ENCODE results near the gene SEMA4D.

The SEMA4D gene

GRCh38 chr9:89404074-89404473 lies 93.8 kb downstream of the SEMA4D start:
- ChIA-PET POLR2A (no interaction called here), CTCF (interaction anchor here (0.8 to 5.5 kb wide), 2 partner anchors 13 to 145 kb away, joined by 3 to 28 read pairs; no protein-coding TSS in a partner anchor)
- DNase-seq (ENCODE audit: extremely low spot score), result no peak

GRCh38 chr9:89402695-89403427 lies 95.1 kb downstream of the SEMA4D start:
- TF ChIP-seq, protein P1, sequence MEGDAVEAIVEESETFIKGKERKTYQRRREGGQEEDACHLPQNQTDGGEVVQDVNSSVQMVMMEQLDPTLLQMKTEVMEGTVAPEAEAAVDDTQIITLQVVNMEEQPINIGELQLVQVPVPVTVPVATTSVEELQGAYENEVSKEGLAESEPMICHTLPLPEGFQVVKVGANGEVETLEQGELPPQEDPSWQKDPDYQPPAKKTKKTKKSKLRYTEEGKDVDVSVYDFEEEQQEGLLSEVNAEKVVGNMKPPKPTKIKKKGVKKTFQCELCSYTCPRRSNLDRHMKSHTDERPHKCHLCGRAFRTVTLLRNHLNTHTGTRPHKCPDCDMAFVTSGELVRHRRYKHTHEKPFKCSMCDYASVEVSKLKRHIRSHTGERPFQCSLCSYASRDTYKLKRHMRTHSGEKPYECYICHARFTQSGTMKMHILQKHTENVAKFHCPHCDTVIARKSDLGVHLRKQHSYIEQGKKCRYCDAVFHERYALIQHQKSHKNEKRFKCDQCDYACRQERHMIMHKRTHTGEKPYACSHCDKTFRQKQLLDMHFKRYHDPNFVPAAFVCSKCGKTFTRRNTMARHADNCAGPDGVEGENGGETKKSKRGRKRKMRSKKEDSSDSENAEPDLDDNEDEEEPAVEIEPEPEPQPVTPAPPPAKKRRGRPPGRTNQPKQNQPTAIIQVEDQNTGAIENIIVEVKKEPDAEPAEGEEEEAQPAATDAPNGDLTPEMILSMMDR (IDR thresholded peaks at IDR 0.05; ENCODE audit: control extremely low read depth, extremely low read depth, low read depth, missing control alignments), result no peak
- no peak for DNase-seq (ENCODE audit: extremely low spot score)
- ChIA-PET CTCF (interaction anchor here (0.8 to 5.5 kb wide), 6 partner anchors 16 to 152 kb away, joined by 3 to 28 read pairs (median 5); no protein-coding TSS in a partner anchor), POLR2A (no interaction called here)

More at GRCh38 chr9:89404074-89404473, 93.8 kb downstream of the SEMA4D start:
- TF ChIP-seq, protein P1 (IDR thresholded peaks at IDR 0.05; ENCODE audit: control extremely low read depth, extremely low read depth, low read depth, missing control alignments), result no peak

DNA sequence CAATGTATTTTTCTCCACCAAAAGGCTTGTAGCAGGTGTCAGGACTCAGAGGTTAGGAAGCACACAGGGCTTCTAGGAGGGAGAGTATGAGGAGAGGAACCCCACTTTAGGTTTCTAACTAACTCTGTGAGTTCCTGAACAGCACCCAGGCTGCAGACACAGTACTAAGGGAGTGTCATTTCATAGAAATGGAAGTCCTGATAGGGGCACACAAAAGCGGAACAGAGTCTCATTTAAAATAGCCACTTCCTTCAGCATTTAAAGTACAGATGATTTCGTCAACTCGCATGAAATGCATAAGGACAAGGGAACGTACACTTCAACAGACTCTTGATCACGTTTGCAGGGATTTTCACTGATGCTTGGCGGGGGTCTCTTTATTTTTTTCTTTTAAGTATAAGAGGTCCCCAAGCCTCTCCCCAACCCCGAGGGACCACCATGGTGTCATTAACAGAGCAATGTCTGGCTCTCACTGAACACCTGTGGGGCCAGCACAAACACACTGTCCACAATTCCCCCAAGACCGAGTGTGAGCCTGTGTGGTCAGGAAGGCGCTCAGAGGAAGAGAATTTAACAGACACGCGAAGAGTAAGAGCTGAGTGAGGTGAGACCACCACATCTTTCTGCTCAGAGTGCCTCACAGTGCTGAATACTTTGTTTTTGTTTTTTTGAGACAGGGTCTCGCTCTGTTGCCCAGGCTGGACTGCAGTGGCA lies 97.4 kb downstream of the SEMA4D start:
- peak; percentile 72 for DNase-seq (ENCODE audit: extremely low spot score)
- ChIA-PET POLR2A (no interaction called here), CTCF (interaction anchor here (0.6 to 5.5 kb wide), 9 partner anchors 10 to 148 kb away, joined by 3 to 28 read pairs (median 6); no protein-coding TSS in a partner anchor)
- TF ChIP-seq, protein P1 (IDR thresholded peaks at IDR 0.05; ENCODE audit: control extremely low read depth, extremely low read depth, low read depth, missing control alignments), result no peak

DNA sequence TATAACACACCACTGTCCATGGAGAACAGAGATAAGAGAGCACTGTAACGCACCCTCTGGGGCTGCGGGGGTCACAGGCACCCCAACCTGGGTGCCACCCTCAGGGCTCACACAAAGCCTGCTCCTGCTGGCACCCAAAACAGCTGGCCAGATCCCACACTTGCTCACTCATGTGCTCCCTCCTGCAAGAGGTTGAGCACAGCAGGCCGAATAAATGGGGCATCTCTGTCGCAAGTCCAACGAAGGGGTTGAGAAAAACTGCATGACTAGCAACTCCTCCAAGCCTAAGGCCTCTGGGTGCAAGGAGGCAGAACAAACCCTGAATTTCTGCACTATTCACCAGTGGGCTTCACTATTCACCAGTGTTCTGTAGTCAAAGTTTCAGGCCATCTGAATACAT lies 99.3 kb downstream of the SEMA4D start:
- ChIA-PET POLR2A (no interaction called here), CTCF (interaction anchor here (1.1 to 1.3 kb wide), 3 partner anchors 17 to 24 kb away, joined by 3 to 4 read pairs (median 3); no protein-coding TSS in a partner anchor)
- TF ChIP-seq, protein P1 (IDR thresholded peaks at IDR 0.05; ENCODE audit: control extremely low read depth, extremely low read depth, low read depth, missing control alignments), result no peak
- DNase-seq (ENCODE audit: extremely low spot score), result no peak

- ChIA-PET CTCF (interaction anchor here (1.3 to 1.8 kb wide), 2 partner anchors 10 to 151 kb away, joined by 3 to 6 read pairs; no protein-coding TSS in a partner anchor), POLR2A (no interaction called here)
- DNase-seq (ENCODE audit: extremely low spot score), result no peak
- TF ChIP-seq, protein P1 (IDR thresholded peaks at IDR 0.05; ENCODE audit: control extremely low read depth, extremely low read depth, low read depth, missing control alignments), result no peak
Observed at GRCh38 chr9:89397471-89397870, 100.4 kb downstream of the SEMA4D start.

GRCh38 chr9:89395931-89396710 lies 101.8 kb downstream of the SEMA4D start:
- TF ChIP-seq, protein P1 (IDR thresholded peaks at IDR 0.05; ENCODE audit: control extremely low read depth, extremely low read depth, low read depth, missing control alignments), result no peak
- ChIA-PET POLR2A (no interaction called here), CTCF (interaction anchor here (1.3 to 2.0 kb wide), 3 partner anchors 12 to 153 kb away, joined by 3 to 6 read pairs (median 4); no protein-coding TSS in a partner anchor)
- DNase-seq (ENCODE audit: extremely low spot score), result no peak
